ENCODE measurements around the gene CFI. TPM values are rescaled to one million over a fixed set of nuclear protein-coding genes. Genes with fewer than 3 reads are reported as not detected.

CFI gene
- total RNA-seq (ENCODE audit: unreplicated experiment) = not detected
- long read RNA-seq = 0 reads

GRCh38 chr4:109801895-109802319, at the start of gene CFI:
Gene CFI (minus strand): TSS chr4:109801999. CDS start chr4:109801971, 28 bp downstream.
- Mint-ChIP-seq H3K36me3 (ENCODE audit: unreplicated experiment) (no peaks in the 10 kb centered on the region), H3K9me3 (ENCODE audit: unreplicated experiment) (peaks cover 2% of the 10 kb centered on the region), H3K4me3 (ENCODE audit: unreplicated experiment) (no peak within 1 kb of the TSS), H3K4me1 (ENCODE audit: low read depth, unreplicated experiment) (no peaks in the 10 kb centered on the region), H3K27me3 (ENCODE audit: unreplicated experiment) (no peaks in the 10 kb centered on the region), H3K27ac (ENCODE audit: unreplicated experiment) (no peak within 1 kb of the TSS)
- DNase-seq = no peak
- no peak for TF ChIP-seq CTCF (IDR thresholded peaks at IDR 0.05; ENCODE audit: partially characterized antibody, unreplicated experiment)

- Mint-ChIP-seq H3K27ac (ENCODE audit: unreplicated experiment) (no peak overlapping the region), H3K27me3 (ENCODE audit: unreplicated experiment) (no peaks in the 10 kb centered on the region), H3K36me3 (ENCODE audit: unreplicated experiment) (no peaks in the 10 kb centered on the region), H3K4me3 (ENCODE audit: unreplicated experiment) (no peak overlapping the region), H3K9me3 (ENCODE audit: unreplicated experiment) (no peaks in the 10 kb centered on the region), H3K4me1 (ENCODE audit: low read depth, unreplicated experiment) (no peaks in the 10 kb centered on the region)
- no peak for TF ChIP-seq CTCF (IDR thresholded peaks at IDR 0.05; ENCODE audit: partially characterized antibody, unreplicated experiment)
- no peak for DNase-seq
Measured at GRCh38 chr4:109850601-109851000, 48.8 kb upstream of the CFI start.

GRCh38 chr4:109848501-109848900, 46.7 kb upstream of the CFI start:
- TF ChIP-seq CTCF (IDR thresholded peaks at IDR 0.05; ENCODE audit: partially characterized antibody, unreplicated experiment) = no peak
- H3K4me1 Mint-ChIP-seq (ENCODE audit: low read depth, unreplicated experiment) = no peaks in the 10 kb centered on the region
- no peak for DNase-seq
- H3K9me3 Mint-ChIP-seq (ENCODE audit: unreplicated experiment) = no peaks in the 10 kb centered on the region
- H3K4me3 Mint-ChIP-seq (ENCODE audit: unreplicated experiment) = no peak overlapping the region
- no peaks in the 10 kb centered on the region for H3K27me3 Mint-ChIP-seq (ENCODE audit: unreplicated experiment)
- no peak overlapping the region for H3K27ac Mint-ChIP-seq (ENCODE audit: unreplicated experiment)
- no peaks in the 10 kb centered on the region for H3K36me3 Mint-ChIP-seq (ENCODE audit: unreplicated experiment)

- no peaks in the 10 kb centered on the region for H3K27me3 Mint-ChIP-seq (ENCODE audit: unreplicated experiment)
- no peak for DNase-seq
- no peaks in the 10 kb centered on the region for H3K36me3 Mint-ChIP-seq (ENCODE audit: unreplicated experiment)
- no peak within 1 kb of the TSS for H3K4me3 Mint-ChIP-seq (ENCODE audit: unreplicated experiment)
- no peaks in the 10 kb centered on the region for H3K4me1 Mint-ChIP-seq (ENCODE audit: low read depth, unreplicated experiment)
- no peak for TF ChIP-seq CTCF (IDR thresholded peaks at IDR 0.05; ENCODE audit: partially characterized antibody, unreplicated experiment)
- no peak within 1 kb of the TSS for H3K27ac Mint-ChIP-seq (ENCODE audit: unreplicated experiment)
- H3K9me3 Mint-ChIP-seq (ENCODE audit: unreplicated experiment) = no peaks in the 10 kb centered on the region
Measured at GRCh38 chr4:109847896-109848442, 46.2 kb upstream of the CFI start, which contains the start of gene LRIT3. Gene LRIT3 (plus strand): TSS chr4:109848107. CDS start chr4:109848202, 95 bp downstream.

GRCh38 chr4:109846395-109847098, 44.7 kb upstream of the CFI start:
- H3K27ac Mint-ChIP-seq (ENCODE audit: unreplicated experiment) = no peak overlapping the region
- H3K4me3 Mint-ChIP-seq (ENCODE audit: unreplicated experiment) = no peak overlapping the region
- H3K27me3 Mint-ChIP-seq (ENCODE audit: unreplicated experiment) = no peaks in the 10 kb centered on the region
- no peaks in the 10 kb centered on the region for H3K4me1 Mint-ChIP-seq (ENCODE audit: low read depth, unreplicated experiment)
- TF ChIP-seq CTCF (IDR thresholded peaks at IDR 0.05; ENCODE audit: partially characterized antibody, unreplicated experiment) = no peak
- H3K36me3 Mint-ChIP-seq (ENCODE audit: unreplicated experiment) = no peaks in the 10 kb centered on the region
- no peaks in the 10 kb centered on the region for H3K9me3 Mint-ChIP-seq (ENCODE audit: unreplicated experiment)
- no peak for DNase-seq
